NT2/D1 (cell line): ENCODE results near the gene ATP13A2.

Experiments used
- SUZ12 ChIP-seq: IDR thresholded peaks from 2 replicates; pipeline ENCODE4 v1.6.1; 2011; ENCODE audit not compliant: insufficient read length, insufficient read depth; ENCODE audit errors: extremely low read depth
- YY1 ChIP-seq: IDR thresholded peaks from 2 replicates; pipeline ENCODE4 v1.6.1; 2011; ENCODE audit not compliant: insufficient read length, insufficient read depth
- ZNF274 ChIP-seq: IDR thresholded peaks from 2 replicates; pipeline ENCODE4 v1.6.1; 2011; ENCODE audit warnings: mild to moderate bottlenecking, low read depth, low read length

DNA sequence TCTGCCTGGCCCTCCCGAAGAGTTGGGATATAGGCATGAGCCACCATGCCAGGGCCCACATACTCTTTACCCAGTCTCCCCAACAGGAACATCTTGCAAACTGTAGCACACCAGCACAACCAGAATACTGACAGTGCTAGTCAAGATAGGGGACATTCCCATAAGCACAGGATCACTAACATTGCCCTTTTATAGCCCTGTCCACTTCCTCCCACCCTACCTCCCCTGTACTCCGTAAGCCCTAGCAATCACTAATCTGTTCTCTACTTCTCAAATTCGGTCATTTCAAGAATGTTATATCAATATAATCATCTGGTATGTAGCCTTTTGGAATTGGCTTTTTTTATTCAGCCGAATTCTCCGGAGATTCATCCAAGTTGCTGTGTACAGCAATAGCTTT, 36.2 kb upstream of the ATP13A2 start:
- TF ChIP-seq ZNF274 (no peak), SUZ12 (no peak), YY1 (no peak)
